ENCODE data around the gene BICD2.

Gene BICD2

GRCh38 chr9:92714787-92715487 lies 49.7 kb downstream of the BICD2 start:
- DNase-seq (ENCODE audit: low spot score), result no peak

- DNase-seq (ENCODE audit: low spot score), result no peak
Observed at GRCh38 chr9:92714016-92714415, 50.6 kb downstream of the BICD2 start.

- no peak for DNase-seq (ENCODE audit: low spot score)
Observed at GRCh38 chr9:92713528-92713927, 51.1 kb downstream of the BICD2 start.

- no peak for DNase-seq (ENCODE audit: low spot score)
Observed at GRCh38 chr9:92712767-92713166, 51.9 kb downstream of the BICD2 start.

GRCh38 chr9:92711844-92712243 lies 52.8 kb downstream of the BICD2 start:
- DNase-seq (ENCODE audit: low spot score), result no peak

- peak; percentile 49 for DNase-seq (ENCODE audit: low spot score)
Observed at GRCh38 chr9:92711146-92711545, 53.5 kb downstream of the BICD2 start.

- DNase-seq (ENCODE audit: low spot score), result no peak
Observed at GRCh38 chr9:92710368-92710767, 54.3 kb downstream of the BICD2 start.

- DNase-seq (ENCODE audit: low spot score), result no peak
Observed at GRCh38 chr9:92709954-92710353, 54.7 kb downstream of the BICD2 start.

- DNase-seq (ENCODE audit: low spot score), result no peak
Observed at GRCh38 chr9:92709240-92709639, 55.4 kb downstream of the BICD2 start.

- DNase-seq (ENCODE audit: low spot score), result no peak
Observed at GRCh38 chr9:92707530-92707929, 57.1 kb downstream of the BICD2 start.

- peak; percentile 33 for DNase-seq (ENCODE audit: low spot score)
Observed at GRCh38 chr9:92706218-92706940, 58.3 kb downstream of the BICD2 start.

- no peak for DNase-seq (ENCODE audit: low spot score)
Observed at GRCh38 chr9:92704528-92704927, 60.1 kb downstream of the BICD2 start.

GRCh38 chr9:92696619-92697018 lies 68.0 kb downstream of the BICD2 start:
- no peak for DNase-seq (ENCODE audit: low spot score)

- peak; percentile 21 for DNase-seq (ENCODE audit: low spot score)
Observed at GRCh38 chr9:92686954-92687353, 77.7 kb downstream of the BICD2 start.

- DNase-seq (ENCODE audit: low spot score), result no peak
Observed at GRCh38 chr9:92685022-92685421, 79.6 kb downstream of the BICD2 start.

GRCh38 chr9:92682269-92682668 lies 82.4 kb downstream of the BICD2 start:
- no peak for DNase-seq (ENCODE audit: low spot score)

- DNase-seq (ENCODE audit: low spot score), result no peak
Observed at GRCh38 chr9:92680166-92681119, 84.2 kb downstream of the BICD2 start.

GRCh38 chr9:92679413-92680165 lies 85.0 kb downstream of the BICD2 start:
- no peak for DNase-seq (ENCODE audit: low spot score)

GRCh38 chr9:92671323-92671722 lies 93.3 kb downstream of the BICD2 start:
- peak; percentile 39 for DNase-seq (ENCODE audit: low spot score)

- peak; percentile 99 for DNase-seq (ENCODE audit: low spot score)
Observed at GRCh38 chr9:92669890-92670708, 94.5 kb downstream of the BICD2 start, which contains the start of gene IPPK. TSS of gene IPPK (minus strand) at chr9:92670131. CDS start at chr9:92669988, 143 bp downstream.

GRCh38 chr9:92669527-92669889 lies 95.1 kb downstream of the BICD2 start:
- DNase-seq (ENCODE audit: low spot score), result no peak

Data from SW480 (cell line).